Retina (tissue), 1 donor: ENCODE measurements around the gene UGT1A7.

Source experiments
- DNase-seq: peaks from one replicate; pipeline ENCODE4 v3.0.0-alpha.2; 2016

The UGT1A7 gene

GRCh38 chr2:233819884-233820773 is 138.4 kb downstream of the UGT1A7 start:
- no peak for DNase-seq

- DNase-seq = no peak
Observed at GRCh38 chr2:233820774-233821105, 139.0 kb downstream of the UGT1A7 start.

GRCh38 chr2:233821196-233821595 is 139.5 kb downstream of the UGT1A7 start:
- no peak for DNase-seq

- no peak for DNase-seq
Observed at GRCh38 chr2:233821709-233822100, 140.0 kb downstream of the UGT1A7 start.

GRCh38 chr2:233822101-233822771 is 140.5 kb downstream of the UGT1A7 start:
- no peak for DNase-seq
